ENCODE results near the gene CATSPERZ.
A peak's percentile ranks its signal among the peaks of the same experiment; 100 is the strongest.

Gene CATSPERZ

DNA sequence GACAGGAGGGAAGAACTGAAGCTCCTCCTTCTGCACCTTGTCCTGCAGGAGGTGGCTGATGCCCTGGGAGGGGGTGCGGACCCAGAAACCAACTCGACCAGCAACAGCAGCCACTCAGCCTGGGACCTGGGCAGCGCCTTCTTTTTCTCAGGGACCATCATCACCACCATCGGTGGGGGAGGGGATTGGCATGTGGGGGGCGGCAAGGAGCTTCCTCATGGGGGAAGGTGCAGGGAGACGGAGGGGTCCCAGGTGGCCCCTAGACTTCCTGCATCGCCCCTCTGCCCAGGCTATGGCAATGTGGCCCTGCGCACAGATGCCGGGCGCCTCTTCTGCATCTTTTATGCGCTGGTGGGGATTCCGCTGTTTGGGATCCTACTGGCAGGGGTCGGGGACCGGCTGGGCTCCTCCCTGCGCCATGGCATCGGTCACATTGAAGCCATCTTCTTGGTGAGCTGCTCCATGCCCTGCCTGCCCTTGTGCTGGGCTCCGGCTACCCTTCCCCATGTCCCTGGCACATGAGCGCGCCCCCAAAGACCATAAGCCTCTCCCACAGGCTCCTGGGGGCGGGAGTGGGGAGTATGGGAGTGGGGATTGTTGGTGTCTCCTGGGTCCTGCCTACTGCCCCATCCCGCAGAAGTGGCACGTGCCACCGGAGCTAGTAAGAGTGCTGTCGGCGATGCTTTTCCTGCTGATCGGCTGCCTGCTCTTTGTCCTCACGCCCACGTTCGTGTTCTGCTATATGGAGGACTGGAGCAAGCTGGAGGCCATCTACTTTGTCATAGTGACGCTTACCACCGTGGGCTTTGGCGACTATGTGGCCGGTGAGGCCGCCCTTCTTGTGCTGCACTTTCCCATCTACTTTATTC, 3.1 kb upstream of the CATSPERZ start:
- TF ChIP-seq MYC (IDR thresholded peaks at IDR 0.05; ENCODE audit: low read depth, low read length): no peak
- TF ChIP-seq CTCF (IDR thresholded peaks at IDR 0.05; ENCODE audit: low read depth, low read length): no peak
- no peak for TF ChIP-seq MAX (IDR thresholded peaks at IDR 0.05; ENCODE audit: low read depth, low read length)
- TF ChIP-seq POLR2A (IDR thresholded peaks at IDR 0.05; ENCODE audit: extremely low read depth, insufficient read length): no peak
- DNase-seq (ENCODE audit: low read depth): no peak
- H3K4me3 ChIP-seq (ENCODE audit: low read depth, low read length): no peak overlapping the region

DNA sequence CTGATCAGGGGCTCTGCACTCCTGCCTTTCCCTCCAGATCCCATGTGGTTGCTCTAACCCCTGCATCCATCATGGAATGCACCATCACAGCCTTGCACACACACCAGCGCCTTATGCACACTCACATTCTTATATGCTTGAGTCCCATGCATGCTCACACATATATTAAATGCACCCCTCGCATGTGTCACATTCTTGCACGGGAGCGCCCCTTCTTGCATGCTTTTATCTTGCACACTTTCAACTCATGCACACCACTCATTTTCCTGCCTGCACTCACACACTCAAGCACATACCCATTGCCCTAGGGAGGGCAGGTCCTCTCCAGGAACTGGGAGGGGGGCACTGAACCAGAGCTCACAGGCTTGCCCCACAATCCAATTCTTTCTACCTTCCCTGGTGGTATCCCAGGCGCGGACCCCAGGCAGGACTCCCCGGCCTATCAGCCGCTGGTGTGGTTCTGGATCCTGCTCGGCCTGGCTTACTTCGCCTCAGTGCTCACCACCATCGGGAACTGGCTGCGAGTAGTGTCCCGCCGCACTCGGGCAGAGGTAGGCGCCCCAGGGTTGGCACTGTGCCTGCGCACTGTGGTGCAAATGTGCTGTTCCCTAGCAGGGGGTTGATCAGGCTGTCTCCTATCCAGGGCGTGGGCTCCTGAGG, 2.3 kb upstream of the CATSPERZ start:
- no peak overlapping the region for H3K4me3 ChIP-seq (ENCODE audit: low read depth, low read length)
- no peak for DNase-seq (ENCODE audit: low read depth)

DNA sequence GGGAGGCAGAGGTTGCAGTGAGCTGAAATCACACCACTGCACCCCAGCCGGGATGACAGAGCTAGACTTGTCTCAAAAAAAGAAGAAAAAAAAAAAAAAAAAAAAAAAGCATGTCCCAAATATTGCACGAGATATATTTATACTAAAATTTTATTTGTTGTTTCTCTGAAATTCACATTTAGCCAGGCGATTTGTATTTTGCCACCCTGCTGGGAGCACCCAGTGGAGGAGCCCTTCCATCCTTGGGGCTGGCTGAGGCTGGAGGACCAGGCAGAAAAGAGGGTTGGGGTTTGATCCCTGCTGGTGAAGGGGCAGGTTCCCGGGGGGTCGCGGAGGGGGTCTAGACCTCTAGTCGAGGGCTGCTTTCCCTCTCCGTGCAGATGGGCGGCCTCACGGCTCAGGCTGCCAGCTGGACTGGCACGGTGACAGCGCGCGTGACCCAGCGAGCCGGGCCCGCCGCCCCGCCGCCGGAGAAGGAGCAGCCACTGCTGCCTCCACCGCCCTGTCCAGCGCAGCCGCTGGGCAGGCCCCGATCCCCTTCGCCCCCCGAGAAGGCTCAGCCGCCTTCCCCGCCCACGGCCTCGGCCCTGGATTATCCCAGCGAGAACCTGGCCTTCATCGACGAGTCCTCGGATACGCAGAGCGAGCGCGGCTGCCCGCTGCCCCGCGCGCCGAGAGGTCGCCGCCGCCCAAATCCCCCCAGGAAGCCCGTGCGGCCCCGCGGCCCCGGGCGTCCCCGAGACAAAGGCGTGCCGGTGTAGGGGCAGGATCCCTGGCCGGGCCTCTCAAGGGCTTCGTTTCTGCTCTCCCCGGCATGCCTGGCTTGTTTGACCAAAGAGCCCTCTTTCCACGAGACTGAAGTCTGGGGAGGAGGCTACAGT, 952 bp upstream of the CATSPERZ start:
- no peak overlapping the region for H3K4me3 ChIP-seq (ENCODE audit: low read depth, low read length)
- no peak for DNase-seq (ENCODE audit: low read depth)
- TF ChIP-seq POLR2A (IDR thresholded peaks at IDR 0.05; ENCODE audit: extremely low read depth, insufficient read length): no peak
- TF ChIP-seq CTCF (IDR thresholded peaks at IDR 0.05; ENCODE audit: low read depth, low read length): no peak
- no peak for TF ChIP-seq MYC (IDR thresholded peaks at IDR 0.05; ENCODE audit: low read depth, low read length)

More for the DNA sequence above, 2.3 kb upstream of the CATSPERZ start:
- TF ChIP-seq MYC (IDR thresholded peaks at IDR 0.05; ENCODE audit: low read depth, low read length) (no peak), MAX (IDR thresholded peaks at IDR 0.05; ENCODE audit: low read depth, low read length) (no peak), POLR2A (IDR thresholded peaks at IDR 0.05; ENCODE audit: extremely low read depth, insufficient read length) (no peak), CTCF (IDR thresholded peaks at IDR 0.05; ENCODE audit: low read depth, low read length) (no peak)

DNA sequence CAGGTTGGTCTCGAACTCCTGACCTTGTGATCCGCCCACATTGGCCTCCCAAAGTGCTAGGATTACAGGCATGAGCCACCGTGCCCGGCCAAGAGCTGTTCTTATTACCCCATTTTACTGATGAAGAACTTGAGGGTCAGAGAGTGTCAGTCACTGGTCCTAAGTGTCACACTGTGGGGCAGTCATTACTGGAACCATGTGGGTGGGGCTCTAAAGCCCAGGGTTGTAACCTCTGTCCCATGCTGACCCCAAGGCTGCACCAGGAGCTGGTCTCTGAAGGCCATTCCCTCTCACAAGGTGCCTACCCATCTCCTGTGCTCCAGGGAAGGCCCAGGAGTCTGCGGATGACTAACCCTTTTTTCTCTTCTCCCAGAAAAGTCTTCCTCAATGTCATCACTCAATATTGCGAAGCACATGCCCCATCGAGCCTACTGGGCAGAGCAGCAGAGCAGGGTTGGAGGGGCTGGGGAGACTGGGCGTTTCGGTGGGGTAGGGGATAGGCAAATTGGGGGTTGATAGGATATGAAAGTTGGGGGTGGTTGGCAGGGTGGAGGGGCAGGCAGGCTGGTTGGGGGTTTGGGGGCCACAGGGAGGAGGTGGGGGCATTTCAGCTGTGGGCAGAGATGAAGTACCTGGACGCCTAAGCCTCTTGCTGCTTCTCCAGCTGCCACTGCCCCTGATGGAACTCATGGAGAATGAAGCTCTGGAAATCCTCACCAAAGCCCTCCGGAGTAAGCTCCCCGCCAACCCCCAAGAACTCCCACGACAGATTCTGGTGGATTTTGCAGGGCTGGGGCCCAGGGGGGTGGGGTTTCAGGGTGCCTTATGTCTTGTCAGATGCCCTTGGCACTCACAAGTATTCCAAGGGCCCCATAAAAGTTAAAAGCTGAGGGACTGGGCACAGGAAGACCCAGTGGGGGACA, 3.2 kb downstream of the CATSPERZ start:
- no peak for DNase-seq (ENCODE audit: low read depth)
- TF ChIP-seq POLR2A (IDR thresholded peaks at IDR 0.05; ENCODE audit: extremely low read depth, insufficient read length): no peak
- no peak for TF ChIP-seq MAX (IDR thresholded peaks at IDR 0.05; ENCODE audit: low read depth, low read length)
- TF ChIP-seq CTCF (IDR thresholded peaks at IDR 0.05; ENCODE audit: low read depth, low read length): no peak
- no peak for TF ChIP-seq MYC (IDR thresholded peaks at IDR 0.05; ENCODE audit: low read depth, low read length)
- peak overlapping the region; percentile 85 for H3K4me3 ChIP-seq (ENCODE audit: low read depth, low read length)

DNA sequence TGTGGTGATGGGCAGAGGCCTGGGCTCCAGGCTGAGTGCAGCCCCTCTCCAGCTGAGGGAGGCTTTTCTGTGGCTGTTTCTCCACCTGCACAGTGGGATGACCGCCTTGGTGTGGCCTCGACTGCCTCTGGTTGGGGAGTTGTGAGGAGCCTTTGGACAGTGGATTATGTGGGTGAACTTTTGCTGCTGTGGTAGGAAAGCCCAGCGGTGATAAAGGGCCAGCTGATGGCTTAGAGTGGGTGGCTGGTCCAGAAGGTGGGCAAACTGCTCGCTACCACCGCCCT, 3.8 kb downstream of the CATSPERZ start:
- TF ChIP-seq MYC (IDR thresholded peaks at IDR 0.05; ENCODE audit: low read depth, low read length): no peak
- TF ChIP-seq CTCF (IDR thresholded peaks at IDR 0.05; ENCODE audit: low read depth, low read length): no peak
- no peak for TF ChIP-seq POLR2A (IDR thresholded peaks at IDR 0.05; ENCODE audit: extremely low read depth, insufficient read length)
- no peak for TF ChIP-seq MAX (IDR thresholded peaks at IDR 0.05; ENCODE audit: low read depth, low read length)
- H3K4me3 ChIP-seq (ENCODE audit: low read depth, low read length): peak overlapping the region; percentile 85
- DNase-seq (ENCODE audit: low read depth): no peak
